HUES64 (cell line): ENCODE measurements around the gene PHLDB3.

ENCODE experiments used
- H3K27ac ChIP-seq: 2 replicates; pipeline ENCODE4 v1.7.0; 2013; ENCODE audit warnings: low read depth, low read length, inconsistent platforms
- H3K27me3 ChIP-seq: 2 replicates; pipeline ENCODE4 v1.6.1; 2013; ENCODE audit warnings: mild to moderate bottlenecking, low read length; ENCODE audit not compliant: insufficient read depth
- H3K36me3 ChIP-seq: 2 replicates; pipeline ENCODE4 v1.6.1; 2013; ENCODE audit warnings: mild to moderate bottlenecking, low read length; ENCODE audit not compliant: insufficient read depth
- H3K4me1 ChIP-seq: 2 replicates; pipeline ENCODE4 v1.6.1; 2013; ENCODE audit warnings: mild to moderate bottlenecking, low read length, moderate library complexity; ENCODE audit not compliant: insufficient read depth
- H3K4me3 ChIP-seq: 2 replicates; pipeline ENCODE4 v1.5.1; 2013; ENCODE audit warnings: mild to moderate bottlenecking, low read length, moderate library complexity
- H3K9ac ChIP-seq: 2 replicates; pipeline ENCODE4 v1.6.1; 2013; ENCODE audit warnings: mild to moderate bottlenecking, low read depth, low read length
- H3K9me3 ChIP-seq: 2 replicates; pipeline ENCODE4 v1.6.1; 2013; ENCODE audit warnings: low read depth, low read length; ENCODE audit not compliant: insufficient read depth
- WGBS: fragments of 150-250, 120-280 bp; methylation state at CpG from one replicate; pipeline ENCODE4 v1.1.7; 2013; ENCODE audit warnings: missing lambda C conversion rate; 5-methylcytosine and 5-hydroxymethylcytosine counted together

The PHLDB3 gene

DNA sequence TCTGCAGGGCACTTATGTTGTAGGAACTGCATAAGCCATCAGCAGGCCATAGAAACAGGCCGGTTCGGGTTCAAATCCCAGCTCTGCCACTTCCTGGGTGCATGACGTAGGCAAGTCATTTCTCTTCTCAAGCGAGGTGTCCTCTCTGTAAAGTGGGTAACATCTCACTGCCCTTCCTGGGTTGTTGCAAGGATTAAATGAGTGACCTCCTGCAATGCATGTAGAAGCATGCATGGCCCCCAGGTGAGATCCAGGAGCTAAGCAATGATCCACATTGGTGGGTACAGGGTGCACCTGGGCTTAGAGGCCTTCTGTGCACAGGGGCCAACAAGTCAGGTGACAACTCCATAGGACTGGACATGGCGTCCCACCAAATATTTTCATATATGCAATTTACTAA lies 13.8 kb downstream of the PHLDB3 start:
- WGBS, result 93% methylated on average over 4 of the region's 5 CpGs
- Histone ChIP-seq H3K27me3 (no peaks in the 10 kb centered on the region), H3K4me3 (no peak overlapping the region), H3K27ac (no peak overlapping the region), H3K4me1 (no peaks in the 10 kb centered on the region), H3K9ac (no peak overlapping the region), H3K9me3 (no peaks in the 10 kb centered on the region), H3K36me3 (no peaks in the 10 kb centered on the region)

- WGBS, result 96% methylated on average over 5 of the region's 7 CpGs
- Histone ChIP-seq H3K27me3 (no peaks in the 10 kb centered on the region), H3K9ac (no peak overlapping the region), H3K36me3 (no peaks in the 10 kb centered on the region), H3K4me1 (no peaks in the 10 kb centered on the region), H3K9me3 (no peaks in the 10 kb centered on the region), H3K4me3 (no peak overlapping the region), H3K27ac (no peak overlapping the region)
These were observed 14.5 kb downstream of the PHLDB3 start for GRCh38 chr19:43489979-43490599.

GRCh38 chr19:43489310-43489709 lies 15.2 kb downstream of the PHLDB3 start:
- H3K36me3 ChIP-seq, result no peaks in the 10 kb centered on the region
- no peak overlapping the region for H3K27ac ChIP-seq
- no peaks in the 10 kb centered on the region for H3K4me1 ChIP-seq
- no peak overlapping the region for H3K4me3 ChIP-seq
- H3K9ac ChIP-seq, result no peak overlapping the region
- no peaks in the 10 kb centered on the region for H3K9me3 ChIP-seq
- no peaks in the 10 kb centered on the region for H3K27me3 ChIP-seq
- WGBS, result 94% methylated on average over 5 of the region's 5 CpGs

DNA sequence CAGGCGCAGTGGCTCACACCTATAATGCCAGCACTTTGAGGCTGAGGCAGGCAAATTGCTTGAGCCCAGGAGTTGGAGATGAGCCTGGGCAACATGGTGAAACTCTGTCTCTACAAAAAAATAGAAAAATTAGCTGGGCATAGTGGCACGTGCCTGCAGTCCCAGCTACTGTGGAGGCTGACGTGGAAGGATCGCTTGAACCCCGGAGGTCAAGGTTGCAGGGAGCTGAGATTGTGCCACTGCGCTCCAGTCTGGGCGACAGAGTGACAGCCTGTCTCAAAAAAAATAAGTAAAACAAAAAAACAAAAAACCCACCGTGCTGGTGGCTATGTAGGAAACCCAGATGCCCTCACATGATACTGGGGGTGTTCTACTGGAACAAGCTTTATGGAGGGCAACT lies 16.4 kb downstream of the PHLDB3 start:
- Histone ChIP-seq H3K4me1 (no peaks in the 10 kb centered on the region), H3K36me3 (no peaks in the 10 kb centered on the region), H3K9ac (no peak overlapping the region), H3K4me3 (no peak overlapping the region), H3K27ac (no peak overlapping the region), H3K27me3 (no peaks in the 10 kb centered on the region), H3K9me3 (no peaks in the 10 kb centered on the region)
- 82% methylated on average over 8 of the region's 8 CpGs for WGBS

- Histone ChIP-seq H3K27me3 (no peaks in the 10 kb centered on the region), H3K27ac (no peak overlapping the region), H3K9me3 (no peaks in the 10 kb centered on the region), H3K4me1 (no peaks in the 10 kb centered on the region), H3K36me3 (no peaks in the 10 kb centered on the region), H3K9ac (no peak overlapping the region), H3K4me3 (no peak overlapping the region)
- WGBS, result 97% methylated on average over 7 of the region's 7 CpGs
These were observed 18.1 kb downstream of the PHLDB3 start for GRCh38 chr19:43486412-43486811.

DNA sequence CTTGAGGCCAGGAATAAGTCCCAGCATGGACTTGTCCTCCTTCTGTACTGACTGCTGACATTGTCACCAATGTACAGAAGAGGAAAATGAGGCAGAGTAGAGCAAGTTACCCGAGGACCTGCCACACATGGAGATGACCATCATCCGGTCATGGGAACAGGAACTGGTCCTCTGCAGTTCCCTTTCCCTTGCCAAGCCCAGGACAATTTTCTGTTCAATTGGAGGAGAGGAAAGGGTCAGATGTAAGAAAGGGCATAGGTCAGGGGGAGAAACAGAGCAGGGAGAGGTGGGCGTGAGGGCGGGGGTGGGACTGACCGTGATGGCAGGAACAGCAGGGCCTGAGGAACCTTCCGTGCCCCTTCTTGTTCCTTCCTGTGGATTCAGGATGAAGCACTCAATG lies 18.6 kb downstream of the PHLDB3 start:
- Histone ChIP-seq H3K9me3 (no peaks in the 10 kb centered on the region), H3K27ac (no peak overlapping the region), H3K36me3 (no peaks in the 10 kb centered on the region), H3K9ac (no peak overlapping the region), H3K4me3 (no peak overlapping the region), H3K27me3 (no peaks in the 10 kb centered on the region), H3K4me1 (no peaks in the 10 kb centered on the region)
- WGBS, result 88% methylated on average over 6 of the region's 6 CpGs

DNA sequence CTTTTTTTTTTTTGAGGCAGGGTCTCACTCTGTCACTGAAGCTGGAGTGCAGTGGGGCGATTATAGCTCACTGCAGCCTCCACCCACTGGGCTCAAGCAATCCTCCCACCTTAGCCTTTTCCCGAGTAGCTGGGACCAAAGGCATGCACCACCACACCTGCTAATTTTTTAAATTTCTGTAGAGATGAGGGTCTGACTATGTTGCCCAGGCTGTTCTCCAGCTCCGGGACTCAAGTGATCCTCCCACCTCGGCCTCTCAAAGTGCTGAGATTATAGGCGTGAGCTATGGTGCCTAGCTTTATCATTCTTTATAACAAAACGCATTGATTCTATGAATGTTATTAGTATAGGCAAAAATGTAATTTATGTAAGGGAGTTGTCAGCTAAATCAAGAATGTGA lies 21.3 kb downstream of the PHLDB3 start:
- H3K27ac ChIP-seq, result no peak overlapping the region
- WGBS, result 96% methylated on average over 4 of the region's 6 CpGs
- H3K9me3 ChIP-seq, result no peaks in the 10 kb centered on the region
- H3K4me1 ChIP-seq, result no peaks in the 10 kb centered on the region
- H3K36me3 ChIP-seq, result no peaks in the 10 kb centered on the region
- H3K9ac ChIP-seq, result no peak overlapping the region
- H3K27me3 ChIP-seq, result no peaks in the 10 kb centered on the region
- no peak overlapping the region for H3K4me3 ChIP-seq

GRCh38 chr19:43482193-43482592 lies 22.4 kb downstream of the PHLDB3 start:
- 80% methylated on average over 4 of the region's 4 CpGs for WGBS
- no peak overlapping the region for H3K9ac ChIP-seq
- H3K36me3 ChIP-seq, result no peaks in the 10 kb centered on the region

GRCh38 chr19:43481701-43482100 lies 22.8 kb downstream of the PHLDB3 start:
- 92% methylated on average over 6 of the region's 6 CpGs for WGBS
- no peak overlapping the region for H3K9ac ChIP-seq
- H3K9me3 ChIP-seq, result no peaks in the 10 kb centered on the region
- H3K4me1 ChIP-seq, result no peaks in the 10 kb centered on the region
- H3K27ac ChIP-seq, result no peak overlapping the region
- no peak overlapping the region for H3K4me3 ChIP-seq
- no peaks in the 10 kb centered on the region for H3K36me3 ChIP-seq
- no peaks in the 10 kb centered on the region for H3K27me3 ChIP-seq

More at GRCh38 chr19:43482193-43482592, 22.4 kb downstream of the PHLDB3 start:
- Histone ChIP-seq H3K9me3 (no peaks in the 10 kb centered on the region), H3K27me3 (no peaks in the 10 kb centered on the region), H3K27ac (no peak overlapping the region), H3K4me3 (no peak overlapping the region), H3K4me1 (no peaks in the 10 kb centered on the region)

DNA sequence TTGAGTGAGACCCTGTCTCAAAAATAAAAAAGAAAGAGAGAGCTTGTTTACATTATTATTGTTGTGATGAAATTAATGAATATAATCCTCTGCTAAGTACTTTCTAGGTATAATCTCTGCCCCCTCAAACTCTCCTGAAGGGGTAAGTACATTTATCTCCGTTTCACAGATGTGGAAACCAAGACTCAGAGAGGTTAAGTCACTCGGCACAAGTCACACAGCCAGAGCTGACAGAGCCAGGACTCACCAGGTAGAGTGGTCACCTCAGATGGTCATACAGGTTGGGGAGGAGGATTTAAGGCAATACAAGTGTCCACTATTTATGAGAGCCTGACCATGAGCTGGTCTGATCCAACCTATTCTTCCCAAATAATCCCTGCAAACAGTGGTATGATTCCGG lies 24.0 kb downstream of the PHLDB3 start:
- Histone ChIP-seq H3K27ac (no peak overlapping the region), H3K4me1 (no peaks in the 10 kb centered on the region), H3K27me3 (no peaks in the 10 kb centered on the region), H3K9ac (no peak overlapping the region), H3K4me3 (no peak overlapping the region), H3K9me3 (no peaks in the 10 kb centered on the region), H3K36me3 (no peaks in the 10 kb centered on the region)
- 92% methylated on average over 3 of the region's 3 CpGs for WGBS

GRCh38 chr19:43479961-43480561 lies 24.5 kb downstream of the PHLDB3 start:
- Histone ChIP-seq H3K4me1 (no peaks in the 10 kb centered on the region), H3K9ac (no peak overlapping the region), H3K9me3 (no peaks in the 10 kb centered on the region), H3K36me3 (no peaks in the 10 kb centered on the region), H3K27ac (no peak overlapping the region), H3K4me3 (no peak overlapping the region), H3K27me3 (no peaks in the 10 kb centered on the region)
- WGBS, result 93% methylated on average over 4 of the region's 4 CpGs

- H3K36me3 ChIP-seq, result no peaks in the 10 kb centered on the region
- WGBS, result 90% methylated on average over 15 of the region's 15 CpGs
- no peaks in the 10 kb centered on the region for H3K9me3 ChIP-seq
- no peak overlapping the region for H3K9ac ChIP-seq
- no peak overlapping the region for H3K4me3 ChIP-seq
- no peaks in the 10 kb centered on the region for H3K4me1 ChIP-seq
- no peak overlapping the region for H3K27ac ChIP-seq
- H3K27me3 ChIP-seq, result no peaks in the 10 kb centered on the region
These were observed 25.3 kb downstream of the PHLDB3 start for GRCh38 chr19:43479226-43479625.
